GM12874 (cell line): Measurements from ENCODE around the gene ARHGAP1.

Experiments
- CTCF ChIP-seq: IDR thresholded peaks from 2 replicates; pipeline ENCODE4 v1.5.1; 2011; ENCODE audit warnings: low read depth, mild to moderate bottlenecking, control low read depth, low read length, moderate library complexity; ENCODE audit not compliant: insufficient read depth

Gene ARHGAP1

GRCh38 chr11:46700241-46701077 lies at the start of gene ARHGAP1, which contains the start of gene ZNF408:
Gene ARHGAP1, minus strand, starts transcription at chr11:46700619. Its CDS starts 4,512 bp downstream, at chr11:46696107.
Gene ZNF408, plus strand, starts transcription at chr11:46701031. Its CDS starts 17 bp downstream, at chr11:46701048.
- TF ChIP-seq CTCF = no peak

- TF ChIP-seq CTCF = no peak
Observed at GRCh38 chr11:46747150-46747549, 46.7 kb upstream of the ARHGAP1 start.

GRCh38 chr11:46745995-46746394 lies 45.6 kb upstream of the ARHGAP1 start:
- no peak for TF ChIP-seq CTCF

- no peak for TF ChIP-seq CTCF
Observed at GRCh38 chr11:46745328-46745727, 44.9 kb upstream of the ARHGAP1 start.

GRCh38 chr11:46743693-46744339 lies 43.4 kb upstream of the ARHGAP1 start:
- TF ChIP-seq CTCF = no peak

- no peak for TF ChIP-seq CTCF
Observed at GRCh38 chr11:46743043-46743442, 42.6 kb upstream of the ARHGAP1 start.

- no peak for TF ChIP-seq CTCF
Observed at GRCh38 chr11:46741600-46742484, 41.4 kb upstream of the ARHGAP1 start.
